HG03045 (cell line): ENCODE measurements around the gene HCN1.
"Not testable (repeated sequence)": the region's sequence is repeated elsewhere in the genome, so short reads cannot be mapped to it uniquely, and the experiment has no call there.

Experiments
- ATAC-seq: cut with Tn5 transposase; IDR thresholded peaks from one replicate; pipeline ENCODE4 v1.9.1; 2021; ENCODE audit warnings: mild to moderate bottlenecking, moderate library complexity; ENCODE audit not compliant: unreplicated experiment

The HCN1 gene

GRCh38 chr5:45622365-45622764 is 73.8 kb downstream of the HCN1 start:
- no peak for ATAC-seq

GRCh38 chr5:45617859-45618416 is 78.2 kb downstream of the HCN1 start:
- ATAC-seq = no peak

GRCh38 chr5:45609661-45610060 is 86.5 kb downstream of the HCN1 start:
- ATAC-seq = no peak

- no peak for ATAC-seq
These were observed 92.1 kb downstream of the HCN1 start for GRCh38 chr5:45604092-45604491.

GRCh38 chr5:45601424-45601823 is 94.8 kb downstream of the HCN1 start:
- no peak for ATAC-seq

- ATAC-seq = no peak
These were observed 99.9 kb downstream of the HCN1 start for GRCh38 chr5:45596320-45596719.

- not testable (repeated sequence) for ATAC-seq
These were observed 110.2 kb downstream of the HCN1 start for GRCh38 chr5:45586001-45586400.

GRCh38 chr5:45578270-45578669 is 117.9 kb downstream of the HCN1 start:
- ATAC-seq = no peak

- no peak for ATAC-seq
These were observed 127.4 kb downstream of the HCN1 start for GRCh38 chr5:45568813-45569212.

GRCh38 chr5:45542421-45542820 is 153.8 kb downstream of the HCN1 start:
- ATAC-seq = no peak

GRCh38 chr5:45533663-45534062 is 162.5 kb downstream of the HCN1 start:
- no peak for ATAC-seq

- ATAC-seq = no peak
These were observed 163.2 kb downstream of the HCN1 start for GRCh38 chr5:45532826-45533624.

- no peak for ATAC-seq
These were observed 175.1 kb downstream of the HCN1 start for GRCh38 chr5:45521067-45521466.

- ATAC-seq = no peak
These were observed 183.7 kb downstream of the HCN1 start for GRCh38 chr5:45512521-45512920.

- ATAC-seq = no peak
These were observed 186.8 kb downstream of the HCN1 start for GRCh38 chr5:45509371-45509770.

- no peak for ATAC-seq
These were observed 188.0 kb downstream of the HCN1 start for GRCh38 chr5:45508135-45508534.

GRCh38 chr5:45507178-45507577 is 189.0 kb downstream of the HCN1 start:
- no peak for ATAC-seq

- ATAC-seq = not testable (repeated sequence)
These were observed 197.2 kb downstream of the HCN1 start for GRCh38 chr5:45499006-45499405.

GRCh38 chr5:45491368-45491767 is 204.8 kb downstream of the HCN1 start:
- ATAC-seq = no peak

- no peak for ATAC-seq
These were observed 211.4 kb downstream of the HCN1 start for GRCh38 chr5:45484781-45485180.

GRCh38 chr5:45454114-45454513 is 242.1 kb downstream of the HCN1 start:
- ATAC-seq = no peak

GRCh38 chr5:45444856-45445255 is 251.3 kb downstream of the HCN1 start:
- not testable (repeated sequence) for ATAC-seq

- ATAC-seq = no peak
These were observed 255.7 kb downstream of the HCN1 start for GRCh38 chr5:45440466-45440865.
